NB4 (cell line): Measurements from ENCODE around the gene AGBL4.

Source experiments
- DNase-seq: peaks from one replicate; pipeline ENCODE4 v3.0.0; 2010; ENCODE audit warnings: low read depth
- H3K4me3 ChIP-seq: one replicate; pipeline ENCODE4 v1.5.1; 2011; ENCODE audit warnings: mild to moderate bottlenecking, low read depth, low read length, moderate library complexity
- CTCF ChIP-seq: IDR thresholded peaks from one replicate; pipeline ENCODE4 v1.5.1; 2012; ENCODE audit warnings: low read depth, low read length
- MAX ChIP-seq: IDR thresholded peaks from 2 replicates; pipeline ENCODE4 v1.6.1; 2011; ENCODE audit warnings: low read depth, low read length
- MYC ChIP-seq: IDR thresholded peaks from 2 replicates; pipeline ENCODE4 v1.6.1; 2011; ENCODE audit warnings: low read depth, low read length
- POLR2A ChIP-seq: IDR thresholded peaks from 2 replicates; pipeline ENCODE4 v1.6.1; 2011; ENCODE audit warnings: mild to moderate bottlenecking; ENCODE audit not compliant: insufficient read length; ENCODE audit errors: extremely low read depth

Gene AGBL4

GRCh38 chr1:50023292-50024159 is at the start of gene AGBL4:
AGBL4 (minus strand) TSS chr1:50023954.
- no peak for DNase-seq
- no peak for TF ChIP-seq CTCF
- TF ChIP-seq MYC, result no peak
- TF ChIP-seq MAX, result no peak
- TF ChIP-seq POLR2A, result no peak
- H3K4me3 ChIP-seq, result no peak within 1 kb of the TSS

GRCh38 chr1:50066806-50067205 is 43.1 kb upstream of the AGBL4 start:
- no peak overlapping the region for H3K4me3 ChIP-seq
- no peak for DNase-seq
- TF ChIP-seq POLR2A, result no peak
- TF ChIP-seq MAX, result no peak
- TF ChIP-seq CTCF, result no peak

- no peak for DNase-seq
- no peak for TF ChIP-seq CTCF
- no peak for TF ChIP-seq POLR2A
- no peak for TF ChIP-seq MAX
- TF ChIP-seq MYC, result no peak
- H3K4me3 ChIP-seq, result no peak overlapping the region
Measured at GRCh38 chr1:50060279-50060678, 36.5 kb upstream of the AGBL4 start.

GRCh38 chr1:50048791-50049190 is 25.0 kb upstream of the AGBL4 start:
- TF ChIP-seq CTCF, result no peak
- TF ChIP-seq MAX, result no peak
- no peak for TF ChIP-seq POLR2A
- TF ChIP-seq MYC, result no peak
- DNase-seq, result no peak
- H3K4me3 ChIP-seq, result no peak overlapping the region

GRCh38 chr1:50047916-50048694 is 24.4 kb upstream of the AGBL4 start:
- H3K4me3 ChIP-seq, result no peak overlapping the region
- no peak for TF ChIP-seq POLR2A
- no peak for TF ChIP-seq CTCF
- no peak for TF ChIP-seq MAX
- no peak for TF ChIP-seq MYC
- DNase-seq, result no peak
